T1000 (cell line): Measurements from ENCODE around the gene IST1.

ENCODE experiments used
- DNase-seq: peaks from one replicate; lab custom pipeline; 2025; ENCODE audit warnings: mixed read lengths; lab: John Stamatoyannopoulos, UW

IST1 gene

GRCh38 chr16:71963125-71963875 is 68.0 kb downstream of the IST1 start:
- no peak for DNase-seq

- no peak for DNase-seq
Measured at GRCh38 chr16:71965223-71965622, 69.9 kb downstream of the IST1 start.

- DNase-seq: no peak
Measured at GRCh38 chr16:71966932-71967331, 71.6 kb downstream of the IST1 start.

DNA sequence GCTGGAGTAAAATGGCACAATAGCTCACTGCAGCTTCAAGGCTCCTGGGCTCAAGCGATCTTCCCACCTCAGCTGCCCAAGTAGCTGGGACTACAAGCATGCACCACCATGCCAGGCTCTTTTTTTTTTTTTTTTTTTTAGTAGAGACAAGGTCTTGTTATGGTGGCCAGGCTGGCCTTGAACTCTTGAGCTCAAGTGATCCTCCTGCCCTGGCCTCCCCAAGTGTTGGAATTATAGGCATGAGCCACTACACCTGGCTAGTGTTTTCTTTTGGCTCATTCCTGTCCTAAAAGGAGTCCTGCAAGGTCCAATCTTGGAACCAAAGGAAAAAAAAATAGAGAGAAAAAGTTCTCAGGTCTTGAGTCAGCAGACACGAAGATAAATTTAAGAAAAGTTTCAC is 74.0 kb downstream of the IST1 start:
- DNase-seq: no peak

DNA sequence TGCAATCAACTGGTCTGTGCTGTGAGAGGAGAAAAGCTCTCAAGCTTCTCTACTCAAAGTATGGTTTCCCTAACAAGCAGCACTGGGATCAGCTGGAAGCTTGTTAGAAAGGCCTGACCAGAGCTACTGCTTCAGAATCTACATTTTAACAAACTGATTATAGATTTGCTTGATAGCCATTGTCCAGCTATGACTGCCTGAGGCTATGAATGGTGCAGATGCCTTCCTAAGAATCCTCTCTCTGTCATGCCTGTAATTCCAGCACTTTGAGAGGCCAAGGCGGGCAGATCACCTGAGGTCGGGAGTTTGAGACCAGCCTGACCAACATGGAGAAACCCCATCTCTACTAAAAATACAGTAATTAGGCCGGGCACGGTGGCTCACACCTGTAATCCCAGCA is 76.2 kb downstream of the IST1 start:
- no peak for DNase-seq

DNA sequence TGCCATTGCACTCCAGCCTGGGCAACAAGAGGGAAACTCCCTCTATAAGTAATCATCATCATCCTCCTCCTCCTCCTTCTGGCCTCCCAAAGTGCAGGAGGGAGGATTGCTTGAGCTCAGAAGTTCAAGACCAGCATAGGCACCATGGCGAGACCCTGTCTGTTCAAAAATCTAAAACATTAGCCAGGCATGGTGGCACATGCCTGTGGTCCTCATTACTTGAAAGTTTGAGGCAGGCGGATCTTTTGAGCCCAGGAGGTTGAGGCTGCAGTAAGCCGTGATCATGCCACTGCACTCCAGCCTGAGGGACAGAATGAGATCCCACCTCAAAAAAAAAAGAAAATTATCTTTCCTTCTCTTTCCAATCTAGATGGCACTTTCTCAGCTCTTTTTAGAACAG is 77.0 kb downstream of the IST1 start:
- DNase-seq: no peak

DNA sequence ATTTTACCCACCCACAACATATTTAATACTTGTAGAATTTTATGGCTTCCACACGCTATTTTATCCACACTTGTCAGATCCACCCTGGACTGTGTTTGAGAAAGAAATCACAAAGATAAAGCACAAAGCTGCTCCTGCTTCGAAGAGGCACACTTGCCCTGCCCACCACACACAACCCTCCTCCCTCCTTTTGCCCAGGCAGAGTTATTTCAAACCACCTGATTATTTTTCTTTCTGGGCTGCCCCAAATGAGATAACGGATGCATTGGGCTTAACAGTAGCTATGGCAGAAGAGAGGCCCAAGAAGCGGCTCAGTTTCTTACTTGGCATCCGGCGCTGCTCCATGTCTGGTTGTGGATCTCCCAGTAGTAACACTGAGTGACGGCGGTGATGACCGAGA is 77.7 kb downstream of the IST1 start:
- DNase-seq: no peak

GRCh38 chr16:71974068-71974818 is 78.9 kb downstream of the IST1 start:
- no peak for DNase-seq
